Activated naive CD4-positive, alpha-beta T cell treated with anti-CD3 and anti-CD28 coated beads for 36 hours (primary cell): ENCODE results near the gene HTRA3. TPM values are rescaled to one million over a fixed set of nuclear protein-coding genes. Genes with fewer than 3 reads are reported as not detected.
"Not testable (repeated sequence)": the region's sequence is repeated elsewhere in the genome, so short reads cannot be mapped to it uniquely, and the experiment has no call there.

ENCODE experiments used
- CTCF ChIA-PET: fragments of 350-600 bp; sonication (Branson Sonifier 250); formaldehyde crosslinking; loops from one replicate; lab custom pipeline; 2021; ENCODE audit warnings: antibody characterized with exemption; lab: Charles Lee
- DNase-seq: peaks from one replicate; pipeline ENCODE4 v3.0.0-alpha.2; 2020
- H3K27ac Mint-ChIP-seq: one replicate; pipeline ENCODE4 v1.8.0; 2021; ENCODE audit warnings: mild to moderate bottlenecking, mixed read lengths
- H3K27me3 Mint-ChIP-seq: one replicate; pipeline ENCODE4 v1.8.0; 2021; ENCODE audit warnings: low read depth, mixed read lengths
- H3K36me3 Mint-ChIP-seq: one replicate; pipeline ENCODE4 v1.8.0; 2021; ENCODE audit warnings: low read depth, mixed read lengths
- H3K4me1 Mint-ChIP-seq: one replicate; pipeline ENCODE4 v1.8.0; 2021; ENCODE audit warnings: low read depth, mixed read lengths
- H3K4me3 Mint-ChIP-seq: one replicate; pipeline ENCODE4 v1.8.0; 2021; ENCODE audit warnings: mild to moderate bottlenecking, moderate library complexity, mixed read lengths
- H3K9me3 Mint-ChIP-seq: one replicate; pipeline ENCODE4 v1.8.0; 2021; ENCODE audit warnings: mixed read lengths
- intact Hi-C: fragments of 100-400 bp; cut with micrococcal nuclease; formaldehyde crosslinking; loops from one replicate; pipeline ENCODE4 v1.15.1; 2023
- total RNA-seq, 2 experiments: library from RNA; stranded (reverse); gene quantifications; one replicate each; pipeline ENCODE4 v1.2.3, GENCODE V29; 2021

The HTRA3 gene
- total RNA-seq, 2 experiments from 2014 or later, result not detected

GRCh38 chr4:8348071-8348470 is 78.5 kb downstream of the HTRA3 start:
- no peak for DNase-seq
- intact Hi-C loops, result no loop called here
- Mint-ChIP-seq H3K4me3 (no peak overlapping the region), H3K9me3 (no peaks in the 10 kb centered on the region), H3K27ac (no peak overlapping the region), H3K27me3 (peaks cover 3% of the 10 kb centered on the region), H3K4me1 (no peaks in the 10 kb centered on the region), H3K36me3 (no peaks in the 10 kb centered on the region)
- CTCF ChIA-PET, result no interaction called here

- H3K27ac Mint-ChIP-seq, DNase-seq, H3K4me1 Mint-ChIP-seq, H3K27me3 Mint-ChIP-seq, H3K9me3 Mint-ChIP-seq, H3K36me3 Mint-ChIP-seq, intact Hi-C loops, H3K4me3 Mint-ChIP-seq: not testable (repeated sequence)
- CTCF ChIA-PET, result interaction anchor here (0.6 kb wide), 1 partner anchor 651 kb away, joined by 3 read pairs; no protein-coding TSS in a partner anchor
Measured at GRCh38 chr4:8349236-8349635, 79.7 kb downstream of the HTRA3 start.

DNA sequence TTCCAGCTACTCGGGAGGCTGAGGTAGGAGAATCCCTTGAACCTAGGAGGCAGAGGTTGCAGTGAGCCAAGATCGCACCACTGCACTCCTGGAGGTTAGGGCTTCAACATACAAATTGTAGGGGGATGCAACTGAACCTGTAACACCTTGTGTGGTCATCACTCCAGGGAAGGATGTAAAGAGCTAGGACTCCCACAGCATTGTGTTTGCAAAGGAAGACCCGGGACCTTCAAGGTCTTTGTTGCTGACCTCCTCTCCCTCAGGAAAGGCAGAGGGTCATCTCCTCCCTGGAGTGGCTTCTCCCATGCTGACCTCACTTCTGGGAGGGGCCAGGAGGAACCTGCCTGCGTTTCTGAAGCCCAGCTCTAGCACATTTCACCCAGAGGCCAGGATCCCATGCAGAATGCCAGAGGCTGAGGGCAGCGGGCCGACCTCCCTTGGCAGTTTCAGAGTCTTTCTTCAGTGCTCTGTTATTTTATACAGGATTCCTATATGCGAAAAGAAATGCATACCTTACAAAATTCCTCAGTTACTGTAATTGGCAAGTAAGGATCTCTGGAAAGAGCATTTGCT is 80.2 kb downstream of the HTRA3 start:
- intact Hi-C loops, result no loop called here
- H3K27me3 Mint-ChIP-seq, result peaks cover 3% of the 10 kb centered on the region
- no peaks in the 10 kb centered on the region for H3K4me1 Mint-ChIP-seq
- H3K36me3 Mint-ChIP-seq, result no peaks in the 10 kb centered on the region
- no peak overlapping the region for H3K4me3 Mint-ChIP-seq
- CTCF ChIA-PET, result interaction anchor here (0.6 kb wide), 1 partner anchor 651 kb away, joined by 3 read pairs; no protein-coding TSS in a partner anchor
- H3K27ac Mint-ChIP-seq, result no peak overlapping the region
- H3K9me3 Mint-ChIP-seq, result peaks cover 2% of the 10 kb centered on the region
- no peak for DNase-seq

GRCh38 chr4:8350352-8350751 is 80.8 kb downstream of the HTRA3 start:
- Mint-ChIP-seq H3K27me3 (peaks cover 3% of the 10 kb centered on the region), H3K36me3 (no peaks in the 10 kb centered on the region), H3K4me3 (no peak overlapping the region), H3K9me3 (peaks cover 2% of the 10 kb centered on the region), H3K4me1 (no peaks in the 10 kb centered on the region), H3K27ac (no peak overlapping the region)
- intact Hi-C loops, result no loop called here
- CTCF ChIA-PET, result no interaction called here
- no peak for DNase-seq

DNA sequence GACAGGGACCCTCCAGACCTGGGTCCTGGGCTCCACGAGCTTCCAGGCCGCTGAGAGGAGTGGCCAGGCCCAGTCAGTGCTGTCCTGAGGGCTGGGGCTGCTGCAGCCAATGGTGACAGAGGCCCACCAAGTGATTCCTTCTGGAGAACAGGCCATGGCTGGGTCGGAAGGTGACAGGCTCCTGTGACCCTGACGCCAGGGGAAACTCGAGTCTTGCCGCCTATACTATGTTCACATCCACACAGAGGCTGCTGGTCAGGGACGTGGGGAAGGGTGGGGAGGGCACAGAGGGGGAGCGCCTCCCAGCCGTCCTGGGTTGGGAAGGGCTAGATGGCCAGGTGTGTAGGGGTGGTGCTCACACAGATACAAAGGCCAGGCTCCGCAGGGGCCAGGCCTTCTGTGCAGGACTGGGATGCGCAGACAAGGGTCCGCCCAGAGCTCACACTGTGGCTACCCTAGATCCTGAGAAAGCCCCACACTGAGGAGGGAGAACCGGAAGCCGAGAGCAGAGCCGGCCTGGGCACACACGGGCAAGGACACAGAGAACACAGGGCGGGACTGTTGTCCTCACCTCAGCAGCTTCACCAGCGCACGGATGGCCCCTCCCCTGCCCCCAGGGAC is 81.4 kb downstream of the HTRA3 start:
- H3K4me1 Mint-ChIP-seq, result no peaks in the 10 kb centered on the region
- intact Hi-C loops, result no loop called here
- H3K27ac Mint-ChIP-seq, result no peak overlapping the region
- DNase-seq, result no peak
- no peaks in the 10 kb centered on the region for H3K36me3 Mint-ChIP-seq
- peaks cover 3% of the 10 kb centered on the region for H3K27me3 Mint-ChIP-seq
- H3K9me3 Mint-ChIP-seq, result peaks cover 2% of the 10 kb centered on the region
- CTCF ChIA-PET, result no interaction called here
- H3K4me3 Mint-ChIP-seq, result no peak overlapping the region

GRCh38 chr4:8351931-8352367 is 82.4 kb downstream of the HTRA3 start:
- H3K27ac Mint-ChIP-seq, result no peak overlapping the region
- no peaks in the 10 kb centered on the region for H3K4me1 Mint-ChIP-seq
- DNase-seq, result no peak
- H3K36me3 Mint-ChIP-seq, result no peaks in the 10 kb centered on the region
- intact Hi-C loops, result no loop called here
- peaks cover 2% of the 10 kb centered on the region for H3K9me3 Mint-ChIP-seq
- no peak overlapping the region for H3K4me3 Mint-ChIP-seq
- CTCF ChIA-PET, result no interaction called here
- H3K27me3 Mint-ChIP-seq, result peaks cover 3% of the 10 kb centered on the region

DNA sequence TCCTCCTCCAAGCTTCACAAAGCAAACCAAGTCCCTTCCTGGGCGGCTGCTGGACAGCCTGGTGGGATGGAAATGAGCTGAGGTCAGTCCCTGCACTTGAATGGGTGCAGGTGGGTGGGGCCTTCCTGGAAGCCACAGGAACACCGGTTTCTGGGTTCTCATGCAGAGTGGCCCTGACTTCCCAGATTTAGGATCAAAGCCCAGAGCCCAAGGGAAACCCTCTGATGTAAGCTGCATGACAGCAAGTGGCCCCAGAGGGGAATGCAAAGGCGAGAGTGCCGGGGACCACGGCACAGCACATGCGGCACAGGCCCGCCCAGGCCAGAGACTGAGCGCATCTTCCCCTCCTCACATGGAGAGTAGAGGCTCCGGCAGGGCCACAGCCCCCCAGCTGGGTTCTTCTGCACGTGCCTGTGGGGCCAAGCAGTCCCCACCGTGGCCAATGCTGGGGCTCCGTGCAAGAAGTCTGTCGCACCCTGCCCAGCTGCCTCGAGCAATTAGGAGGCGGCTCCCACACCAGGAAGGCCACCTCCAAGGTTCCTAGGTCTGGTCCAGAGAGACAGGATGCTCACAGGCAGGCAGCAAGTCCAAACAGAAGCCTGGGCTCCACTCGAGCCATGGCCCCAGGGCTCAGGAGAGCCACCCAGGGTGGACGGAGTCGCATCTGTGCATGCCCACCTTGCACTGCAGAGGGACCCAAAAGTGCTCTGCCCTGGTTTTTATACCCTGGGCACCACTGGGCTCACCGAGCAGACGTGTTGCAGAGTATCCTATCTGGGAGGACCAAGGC is 83.0 kb downstream of the HTRA3 start:
- no peak for DNase-seq
- CTCF ChIA-PET, result no interaction called here
- Mint-ChIP-seq H3K27ac (no peak overlapping the region), H3K4me3 (no peak overlapping the region), H3K27me3 (peaks cover 3% of the 10 kb centered on the region), H3K4me1 (no peaks in the 10 kb centered on the region), H3K36me3 (no peaks in the 10 kb centered on the region), H3K9me3 (peaks cover 2% of the 10 kb centered on the region)
- intact Hi-C loops, result no loop called here

- Mint-ChIP-seq H3K27ac (no peak overlapping the region), H3K4me1 (no peaks in the 10 kb centered on the region), H3K4me3 (no peak overlapping the region), H3K9me3 (peaks cover 2% of the 10 kb centered on the region), H3K36me3 (no peaks in the 10 kb centered on the region), H3K27me3 (peaks cover 3% of the 10 kb centered on the region)
- CTCF ChIA-PET, result no interaction called here
- intact Hi-C loops, result no loop called here
- DNase-seq, result no peak
Measured at GRCh38 chr4:8353158-8353669, 83.7 kb downstream of the HTRA3 start.

DNA sequence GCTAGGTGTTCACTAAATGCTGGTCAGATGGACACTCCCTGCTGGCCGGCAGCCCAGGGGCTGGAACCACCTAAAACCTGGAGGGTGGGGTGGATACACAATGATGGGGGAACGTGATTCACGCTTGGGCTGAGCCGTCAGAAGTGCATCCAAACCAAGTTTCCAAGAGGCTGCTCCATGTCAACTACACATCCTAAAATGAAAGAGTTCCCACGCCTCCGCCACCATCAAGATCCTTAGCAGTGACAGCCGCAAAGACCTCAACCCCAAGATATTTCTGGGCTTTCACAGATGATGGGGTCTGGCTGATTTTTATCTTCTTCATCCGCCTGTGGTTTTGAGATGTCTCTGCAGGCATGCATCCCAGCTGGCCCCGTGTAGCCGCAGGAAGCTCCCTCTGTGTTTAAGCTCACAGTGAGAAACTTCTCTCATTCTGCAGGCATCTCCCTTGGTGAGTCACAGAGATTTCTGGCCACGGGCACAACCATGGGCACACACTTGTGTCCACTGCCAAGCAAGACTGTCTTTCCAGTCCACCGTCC is 84.4 kb downstream of the HTRA3 start:
- H3K9me3 Mint-ChIP-seq, result peaks cover 2% of the 10 kb centered on the region
- CTCF ChIA-PET, result no interaction called here
- no peak overlapping the region for H3K27ac Mint-ChIP-seq
- H3K27me3 Mint-ChIP-seq, result peaks cover 3% of the 10 kb centered on the region
- H3K4me1 Mint-ChIP-seq, result no peaks in the 10 kb centered on the region
- H3K4me3 Mint-ChIP-seq, result no peak overlapping the region
- intact Hi-C loops, result no loop called here
- no peak for DNase-seq
- no peaks in the 10 kb centered on the region for H3K36me3 Mint-ChIP-seq

DNA sequence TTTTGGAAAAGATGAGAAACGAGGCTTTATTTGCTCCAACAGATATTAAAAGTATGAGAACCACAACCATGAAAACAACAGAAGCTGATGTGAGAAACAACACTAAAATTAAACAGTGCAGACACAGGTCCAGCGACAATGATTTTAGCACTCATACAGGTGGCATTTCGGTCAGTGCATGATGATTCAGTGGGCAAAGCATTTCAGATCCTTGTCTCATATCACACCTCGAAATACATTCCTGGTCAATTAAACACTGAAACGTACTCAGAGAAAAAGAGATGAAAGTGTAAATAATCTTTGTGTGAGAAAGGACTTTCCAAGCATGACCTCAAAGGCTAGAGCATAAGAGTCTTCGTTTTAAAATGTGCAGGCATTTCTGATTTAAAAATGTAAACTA is 85.8 kb downstream of the HTRA3 start:
- H3K36me3 Mint-ChIP-seq, result no peaks in the 10 kb centered on the region
- H3K27ac Mint-ChIP-seq, result no peak overlapping the region
- no peak overlapping the region for H3K4me3 Mint-ChIP-seq
- H3K9me3 Mint-ChIP-seq, result peaks cover 2% of the 10 kb centered on the region
- no peak for DNase-seq
- intact Hi-C loops, result no loop called here
- H3K4me1 Mint-ChIP-seq, result no peaks in the 10 kb centered on the region
- H3K27me3 Mint-ChIP-seq, result peaks cover 3% of the 10 kb centered on the region
- CTCF ChIA-PET, result no interaction called here

- intact Hi-C loops, result no loop called here
- CTCF ChIA-PET, result no interaction called here
- peaks cover 2% of the 10 kb centered on the region for H3K9me3 Mint-ChIP-seq
- no peaks in the 10 kb centered on the region for H3K4me1 Mint-ChIP-seq
- no peak overlapping the region for H3K27ac Mint-ChIP-seq
- DNase-seq, result no peak
- H3K4me3 Mint-ChIP-seq, result no peak overlapping the region
- no peaks in the 10 kb centered on the region for H3K36me3 Mint-ChIP-seq
- no peaks in the 10 kb centered on the region for H3K27me3 Mint-ChIP-seq
Measured at GRCh38 chr4:8355864-8356565, 86.5 kb downstream of the HTRA3 start.
